A172 (cell line): Measurements from ENCODE around the gene SPR. TPM values are rescaled to one million over a fixed set of nuclear protein-coding genes. Genes with fewer than 3 reads are reported as not detected.

Experiments
- DNase-seq: peaks from one replicate; pipeline ENCODE4 v3.0.0-alpha.2; 2015; ENCODE audit warnings: low spot score
- total RNA-seq: library from RNA; depleted of rRNA; stranded (reverse); fragments of >200 nt; shearing (Covaris generic); gene quantifications from 2 replicates; pipeline ENCODE4 v1.2.3, GENCODE V29; 2014

SPR gene
- total RNA-seq, 1 experiment from 2014 or later, result 104 TPM

DNA sequence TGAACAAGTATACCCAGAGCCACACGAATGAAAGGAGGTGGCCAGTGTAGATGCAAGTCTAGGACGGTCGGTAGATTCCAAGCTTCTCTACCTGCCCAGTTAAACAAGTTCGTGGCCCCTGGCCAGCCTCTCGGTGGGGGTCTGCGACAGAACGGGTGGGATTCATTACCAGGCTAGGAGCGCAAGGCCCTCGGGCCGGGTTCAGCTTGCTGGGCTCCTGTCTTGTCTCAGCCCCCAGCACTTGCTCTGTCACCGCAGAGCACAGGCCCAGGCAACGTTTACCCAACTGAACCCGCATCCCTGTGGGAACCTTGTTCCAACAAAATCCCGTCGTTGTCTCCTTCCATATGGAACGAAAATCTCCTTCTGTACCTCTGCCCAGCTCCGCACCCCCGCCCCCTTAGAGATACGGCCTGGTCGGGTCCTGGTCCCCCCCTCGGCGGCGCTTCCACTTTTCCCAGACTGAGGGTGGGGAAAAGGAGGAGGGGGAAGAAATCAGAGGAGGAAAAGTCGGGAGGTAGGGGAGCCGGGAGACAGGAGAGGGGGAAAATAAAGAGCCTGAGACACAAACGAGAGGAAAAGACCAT lies 28.2 kb downstream of the SPR start:
- DNase-seq, result no peak

DNA sequence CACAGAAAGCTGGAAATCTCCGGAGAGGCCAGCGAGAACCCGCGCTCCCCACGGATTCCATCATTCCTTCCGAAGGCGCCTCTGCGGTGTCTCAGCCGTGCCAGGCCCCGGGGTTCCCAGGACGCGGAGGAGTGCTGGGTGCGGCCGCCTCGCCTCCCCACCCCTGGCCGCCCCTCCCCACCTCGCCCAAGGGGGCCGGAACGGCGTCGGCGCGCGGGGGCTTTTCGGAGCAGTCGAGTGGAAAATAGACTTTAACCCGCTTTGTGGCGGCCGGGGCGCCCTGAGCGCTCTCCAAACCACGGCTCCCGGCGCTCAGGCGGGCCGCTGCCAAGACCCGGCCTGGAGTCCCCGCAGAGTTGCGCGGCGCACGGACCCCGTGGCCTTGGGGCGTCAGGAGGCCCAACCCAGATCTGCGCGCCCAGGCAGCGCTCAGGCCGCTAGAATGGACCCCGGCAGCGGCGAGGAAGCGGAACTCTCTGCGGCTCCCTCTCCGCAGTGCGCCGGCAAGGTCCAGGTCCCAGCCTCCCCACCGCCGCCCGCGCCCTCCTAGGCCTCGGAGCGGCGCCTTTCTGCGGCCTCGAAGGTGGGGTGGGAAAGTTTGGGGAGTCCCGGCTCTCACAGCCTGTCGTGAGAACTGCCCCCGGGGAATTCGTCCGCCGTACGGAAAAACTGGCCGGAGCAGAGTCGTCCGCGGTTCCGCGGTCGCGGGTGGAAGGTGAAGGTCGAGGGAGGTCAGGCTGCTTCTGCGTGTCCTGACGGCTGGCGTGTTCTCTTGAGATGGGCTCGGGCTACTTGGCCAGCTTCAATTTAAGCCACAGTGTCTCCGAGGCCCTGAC lies 28.9 kb downstream of the SPR start:
- DNase-seq, result no peak

DNA sequence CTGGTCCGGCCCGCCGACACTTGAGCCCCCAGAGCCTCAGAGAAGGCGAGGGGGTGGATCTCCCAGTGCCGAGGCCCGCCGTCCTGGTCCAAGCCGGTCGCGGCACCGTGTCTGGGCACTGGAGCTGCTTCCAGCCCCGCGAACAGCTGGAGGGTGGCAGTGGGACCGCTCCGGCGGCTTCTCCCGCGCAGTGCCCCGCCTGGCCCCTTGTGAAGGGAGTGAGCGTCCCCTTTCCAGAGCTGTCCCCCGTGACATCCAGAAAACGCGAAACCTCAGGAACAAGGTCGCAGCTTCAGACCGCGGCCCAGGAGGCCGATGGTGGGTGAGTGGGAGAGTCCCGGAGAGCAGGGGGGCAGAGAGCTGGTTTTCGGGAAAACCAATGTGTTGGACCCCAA lies 29.5 kb downstream of the SPR start:
- DNase-seq, result no peak

DNA sequence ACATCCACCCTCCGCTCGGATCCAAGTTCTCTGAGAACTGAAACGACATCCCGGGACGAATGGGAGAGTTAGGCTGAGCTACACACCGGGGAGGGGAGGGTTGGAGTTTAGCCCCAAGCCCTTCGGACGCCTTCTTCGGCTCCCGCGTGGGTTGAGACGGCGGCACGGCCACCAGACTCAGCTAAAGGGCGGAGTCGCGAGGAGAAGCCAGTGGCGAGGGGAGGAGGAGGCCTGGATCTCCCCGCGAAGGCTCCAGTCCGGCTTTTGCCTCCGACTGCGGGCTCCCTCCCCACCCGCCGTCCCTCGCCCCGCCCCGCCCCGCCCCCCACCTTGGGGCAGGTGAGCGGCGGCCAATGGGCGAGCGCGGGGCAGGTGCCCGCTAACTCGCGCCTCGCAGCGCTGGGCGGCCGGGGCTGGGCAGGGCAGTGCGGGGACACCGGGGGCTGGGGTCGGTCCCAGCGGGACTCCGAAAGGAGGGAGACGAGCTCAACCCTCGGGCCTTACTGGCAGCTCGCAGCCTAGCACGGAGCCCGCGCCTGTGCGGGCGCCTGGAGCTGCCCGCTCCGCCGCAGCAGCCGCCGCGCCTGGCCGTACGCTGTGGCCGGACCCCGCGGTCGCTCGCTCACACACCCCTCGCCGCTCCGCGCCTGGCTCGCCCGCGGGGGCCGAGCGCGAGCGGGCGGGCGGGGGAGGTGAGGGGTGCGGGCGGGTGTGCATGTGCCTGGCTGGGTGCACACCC lies 30.1 kb downstream of the SPR start, which contains the start of gene EMX1:
Gene EMX1, plus strand, starts transcription at position 382 of the 739 bp plus-strand sequence. Its CDS starts 334 bp downstream, at position 716.
- DNase-seq, result peak; percentile 54

DNA sequence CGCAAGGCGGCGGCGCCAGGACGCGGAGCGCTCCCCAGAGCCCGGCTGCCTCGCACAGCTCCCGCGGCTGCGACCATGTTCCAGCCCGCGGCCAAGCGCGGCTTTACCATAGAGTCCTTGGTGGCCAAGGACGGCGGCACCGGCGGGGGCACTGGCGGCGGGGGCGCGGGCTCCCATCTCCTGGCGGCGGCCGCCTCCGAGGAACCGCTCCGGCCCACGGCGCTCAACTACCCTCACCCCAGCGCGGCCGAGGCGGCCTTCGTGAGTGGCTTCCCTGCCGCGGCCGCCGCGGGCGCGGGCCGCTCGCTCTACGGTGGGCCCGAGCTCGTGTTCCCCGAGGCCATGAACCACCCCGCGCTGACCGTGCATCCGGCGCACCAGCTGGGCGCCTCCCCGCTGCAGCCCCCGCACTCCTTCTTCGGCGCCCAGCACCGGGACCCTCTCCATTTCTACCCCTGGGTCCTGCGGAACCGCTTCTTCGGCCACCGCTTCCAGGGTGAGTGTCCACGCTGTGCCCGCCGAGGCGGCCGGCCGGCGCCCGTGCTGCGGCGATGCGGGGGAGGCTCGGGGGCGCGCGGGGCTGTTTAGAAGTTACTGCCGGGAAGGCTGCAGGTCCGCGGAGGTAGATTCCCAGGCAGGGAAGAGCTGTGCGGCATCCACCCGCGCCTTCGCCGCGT lies 30.8 kb downstream of the SPR start:
- no peak for DNase-seq

DNA sequence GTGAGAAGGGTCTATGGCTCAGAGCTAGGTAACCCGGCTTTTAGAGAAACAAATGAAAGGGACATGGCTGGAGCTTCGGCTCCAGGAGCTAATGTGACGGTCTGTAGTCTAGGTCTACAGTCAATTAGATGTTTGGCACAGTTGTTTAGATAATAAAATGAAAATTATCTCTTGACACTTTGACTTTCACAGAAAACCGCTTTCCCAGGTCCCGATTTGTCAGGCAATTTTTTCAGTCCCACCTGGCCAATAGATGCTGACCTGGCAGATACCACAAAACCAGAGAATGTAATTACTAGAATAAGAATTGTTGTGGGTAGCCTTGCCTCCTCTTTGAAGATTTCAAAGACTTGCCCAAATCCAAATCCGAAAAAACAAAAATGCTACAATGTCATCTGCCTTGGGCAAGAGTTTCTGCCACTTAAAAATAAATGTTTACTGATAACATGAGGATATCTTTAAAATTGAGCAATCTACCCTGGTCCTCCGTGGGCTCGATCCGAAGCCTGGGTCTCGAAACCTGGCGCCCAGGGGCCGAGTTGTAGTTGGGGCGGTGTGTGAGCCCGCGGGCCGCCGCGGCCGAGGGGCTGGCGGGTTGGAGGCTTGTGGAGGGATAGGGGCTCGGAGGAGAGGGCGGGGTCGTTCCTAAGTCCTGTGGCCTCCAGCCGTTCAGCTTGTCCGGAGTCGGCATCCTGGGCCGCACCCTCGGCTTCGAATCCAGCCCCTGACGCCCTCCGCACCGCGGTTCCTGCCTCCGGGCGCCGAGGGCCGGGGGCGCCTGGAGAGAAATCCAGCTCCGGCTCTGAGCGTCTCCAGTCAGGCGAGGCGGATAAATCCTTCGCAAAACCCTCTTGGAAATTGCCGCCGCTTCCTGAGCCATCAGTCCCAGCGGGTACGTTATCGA lies 32.5 kb downstream of the SPR start:
- no peak for DNase-seq

DNA sequence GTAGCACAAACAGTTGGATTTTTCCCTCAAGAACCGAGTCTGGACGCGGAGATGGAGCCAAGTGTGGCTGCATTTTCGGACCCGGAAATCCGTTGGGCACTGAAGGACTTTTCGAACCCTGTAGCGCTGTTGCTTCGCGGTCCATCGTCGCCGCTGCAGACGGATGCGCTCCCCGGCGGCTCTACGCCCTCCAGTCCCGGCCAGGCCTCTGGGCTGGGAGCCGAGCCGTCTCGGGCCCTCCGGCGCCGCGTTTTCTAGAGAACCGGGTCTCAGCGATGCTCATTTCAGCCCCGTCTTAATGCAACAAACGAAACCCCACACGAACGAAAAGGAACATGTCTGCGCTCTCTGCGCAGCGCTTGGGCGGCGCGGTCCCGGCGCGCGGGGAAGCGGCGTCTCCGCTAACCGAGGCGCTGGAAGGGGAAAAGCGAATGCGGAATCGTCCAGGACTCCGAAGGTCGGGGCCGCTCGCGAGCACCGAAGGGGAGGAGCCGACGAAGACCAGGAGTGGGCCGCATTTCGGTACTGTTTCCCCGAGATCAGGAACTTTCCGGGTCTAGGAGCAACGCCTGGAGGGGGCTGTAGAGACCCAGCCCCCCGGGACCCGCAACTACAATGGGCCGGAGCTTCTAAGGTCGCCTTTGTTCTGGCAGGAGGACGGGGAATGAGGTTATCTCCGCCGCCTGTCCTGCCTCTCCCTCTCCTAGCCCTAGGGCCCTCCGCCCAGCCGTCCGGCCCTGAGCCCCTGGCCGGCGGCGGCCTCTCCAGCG lies 33.3 kb downstream of the SPR start:
- DNase-seq, result no peak

DNA sequence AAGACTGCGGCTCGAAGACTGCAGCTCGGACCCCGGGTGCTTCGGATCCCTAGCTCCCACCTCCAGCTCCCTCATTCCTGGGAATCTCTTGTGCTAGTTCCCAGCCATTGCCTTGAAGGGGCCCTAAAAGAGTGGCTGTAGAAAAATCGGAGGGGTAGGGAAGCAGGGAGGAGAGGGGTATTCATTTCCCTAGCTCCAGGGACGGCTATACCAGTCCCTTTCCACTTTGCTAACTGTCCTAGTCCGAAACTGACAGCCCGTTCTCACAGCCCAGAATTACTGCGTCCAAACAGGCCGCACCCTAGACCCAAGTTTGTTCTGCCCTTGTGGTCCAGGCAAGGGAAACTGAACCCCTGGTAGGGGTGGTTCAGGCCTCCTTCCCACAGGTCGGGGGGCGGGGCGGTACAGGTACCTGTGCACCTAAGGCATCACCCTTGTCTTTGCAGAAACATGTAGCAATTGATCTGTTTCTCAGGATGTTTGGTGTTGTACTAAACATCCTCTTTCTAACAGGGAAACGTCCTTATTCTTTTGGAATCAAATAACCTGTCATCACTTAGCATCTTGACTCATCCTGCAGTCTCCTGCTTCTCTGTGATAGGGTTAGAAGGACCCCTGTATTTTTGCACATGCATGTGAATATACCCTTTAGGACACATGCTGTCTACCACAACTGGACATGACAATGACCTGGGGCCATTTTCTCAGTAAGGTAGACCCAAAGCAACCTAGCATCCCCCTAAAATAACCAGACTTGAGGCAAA lies 34.1 kb downstream of the SPR start:
- no peak for DNase-seq

DNA sequence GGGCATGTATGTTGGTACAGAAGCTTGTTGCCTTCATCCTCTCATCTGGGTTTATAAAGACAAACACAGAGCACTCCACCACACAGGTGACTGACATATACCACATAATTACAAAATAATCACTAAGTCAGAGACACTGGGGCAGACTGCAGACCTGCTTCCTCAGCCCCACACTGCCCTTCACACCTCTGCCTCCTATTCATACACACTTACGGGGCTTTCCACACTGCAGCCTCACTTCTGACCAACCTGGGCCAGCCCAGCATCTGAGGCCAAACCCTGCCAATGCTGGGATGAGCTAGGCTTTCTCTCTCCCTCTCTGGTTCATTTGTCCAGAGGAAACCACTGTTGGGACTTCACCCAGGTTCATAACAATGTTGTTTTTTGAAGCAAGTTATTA lies 34.6 kb downstream of the SPR start:
- no peak for DNase-seq

DNA sequence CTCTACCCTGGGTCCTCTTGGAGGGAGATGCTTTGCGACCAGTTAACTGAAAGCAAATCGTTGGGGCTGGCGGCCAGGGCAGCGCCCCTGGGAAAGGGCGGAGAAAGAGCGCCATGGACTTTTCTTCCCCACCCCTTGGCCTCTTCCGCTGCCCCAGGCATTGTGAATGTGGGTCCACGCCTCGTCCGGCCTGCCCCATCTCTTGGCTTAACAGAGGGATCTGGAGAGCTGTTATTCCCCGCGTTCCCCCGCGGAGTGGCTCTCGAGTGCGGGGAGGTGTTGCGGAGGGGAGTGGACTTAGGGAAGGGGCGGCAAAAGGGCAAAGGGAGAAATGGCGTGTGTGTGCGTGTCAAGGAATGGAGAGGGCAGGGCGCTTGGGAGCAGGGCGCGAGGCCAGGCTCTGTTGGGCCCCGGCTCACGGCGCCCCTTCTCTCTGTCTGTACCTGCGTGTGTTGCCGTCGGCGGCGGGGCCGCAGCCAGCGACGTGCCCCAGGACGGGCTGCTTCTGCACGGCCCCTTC lies 36.7 kb downstream of the SPR start:
- DNase-seq, result no peak

DNA sequence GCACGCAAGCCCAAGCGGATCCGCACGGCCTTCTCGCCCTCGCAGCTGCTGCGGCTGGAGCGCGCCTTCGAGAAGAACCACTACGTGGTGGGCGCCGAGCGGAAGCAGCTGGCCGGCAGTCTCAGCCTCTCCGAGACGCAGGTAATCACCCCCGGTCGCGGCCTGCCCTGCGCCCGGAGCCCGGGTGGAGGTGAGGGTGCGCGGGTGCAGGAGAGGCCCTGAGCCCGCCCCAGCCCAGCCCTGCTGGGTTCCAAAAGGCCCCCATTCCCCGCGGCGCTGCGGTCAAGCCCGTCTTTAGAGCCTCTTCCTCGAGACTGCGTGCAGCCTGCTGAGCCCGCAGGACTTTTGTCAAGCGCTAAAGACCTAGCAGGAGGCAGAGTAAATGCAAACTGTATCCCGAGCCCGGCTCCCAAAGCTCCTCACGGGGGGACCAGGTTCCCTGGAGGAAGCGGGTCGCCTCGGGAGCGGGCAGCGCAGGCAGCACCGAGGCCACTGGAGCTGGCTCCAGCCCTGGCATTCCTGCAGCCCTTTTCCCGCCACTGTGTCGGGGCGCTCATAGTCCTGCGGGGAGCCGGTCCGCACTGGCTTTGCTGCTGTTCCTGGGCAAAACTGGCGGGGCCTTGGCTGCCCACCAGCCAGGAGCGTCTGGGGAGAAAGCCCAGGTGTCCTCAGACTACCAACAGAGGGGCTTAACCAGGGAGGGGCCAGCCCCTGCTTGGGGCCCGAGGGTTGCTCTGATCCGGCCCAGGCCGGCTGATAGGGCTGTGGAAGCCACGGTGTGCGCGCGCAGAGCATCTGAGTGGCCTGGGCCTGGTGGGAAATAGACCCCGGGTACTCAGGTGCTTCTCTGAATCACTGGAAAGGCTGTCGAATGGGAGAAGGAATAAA lies 37.4 kb downstream of the SPR start:
- no peak for DNase-seq

DNA sequence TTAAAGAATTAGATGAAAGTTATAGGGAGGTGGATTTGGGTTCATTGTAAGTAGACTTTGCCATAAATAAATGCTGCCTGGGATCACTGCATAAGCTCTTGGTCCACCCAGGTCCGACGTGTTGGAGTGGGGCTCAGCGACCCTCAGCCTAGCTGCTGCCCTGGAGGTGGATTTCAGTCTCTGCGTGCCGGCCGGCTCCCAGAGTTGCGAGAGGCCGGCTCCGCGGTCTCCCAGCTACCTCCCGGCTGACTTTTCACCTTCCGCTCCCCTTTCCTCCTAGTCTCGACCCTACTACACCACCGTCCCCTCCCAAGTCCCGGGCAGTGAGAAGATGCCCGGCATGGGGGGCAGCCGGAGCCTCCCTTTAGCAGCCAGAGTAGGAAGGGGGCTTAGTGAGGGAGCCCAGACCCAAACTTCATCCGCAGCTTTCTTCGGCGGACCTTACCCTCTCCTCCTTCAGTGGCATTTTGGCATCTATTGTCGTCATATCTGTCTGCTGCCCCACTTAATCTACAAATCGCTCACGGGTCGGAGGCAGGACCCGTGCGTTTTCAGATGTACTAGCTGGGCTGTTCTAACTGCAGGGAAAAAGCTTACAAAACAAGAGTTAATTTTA lies 38.2 kb downstream of the SPR start:
- DNase-seq, result no peak

DNA sequence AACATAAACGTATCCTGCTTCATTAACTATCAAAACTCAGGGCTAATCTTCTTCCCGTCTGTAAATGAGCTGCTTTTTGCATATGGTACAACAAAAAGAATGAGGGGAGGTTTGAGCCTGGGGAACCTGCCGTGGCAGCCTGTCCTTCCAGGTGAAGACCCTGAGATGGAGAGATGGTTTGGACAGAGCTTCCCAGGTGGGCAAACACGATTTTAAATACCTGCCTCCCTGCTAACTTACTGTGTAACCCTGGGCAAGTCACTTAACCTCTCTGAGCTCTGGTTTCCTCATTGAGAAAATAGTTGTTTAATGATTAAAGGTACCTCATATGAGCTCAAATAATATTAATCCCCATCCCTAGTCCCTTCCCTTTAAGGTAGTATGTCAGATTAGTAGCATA lies 39.2 kb downstream of the SPR start:
- DNase-seq, result no peak

DNA sequence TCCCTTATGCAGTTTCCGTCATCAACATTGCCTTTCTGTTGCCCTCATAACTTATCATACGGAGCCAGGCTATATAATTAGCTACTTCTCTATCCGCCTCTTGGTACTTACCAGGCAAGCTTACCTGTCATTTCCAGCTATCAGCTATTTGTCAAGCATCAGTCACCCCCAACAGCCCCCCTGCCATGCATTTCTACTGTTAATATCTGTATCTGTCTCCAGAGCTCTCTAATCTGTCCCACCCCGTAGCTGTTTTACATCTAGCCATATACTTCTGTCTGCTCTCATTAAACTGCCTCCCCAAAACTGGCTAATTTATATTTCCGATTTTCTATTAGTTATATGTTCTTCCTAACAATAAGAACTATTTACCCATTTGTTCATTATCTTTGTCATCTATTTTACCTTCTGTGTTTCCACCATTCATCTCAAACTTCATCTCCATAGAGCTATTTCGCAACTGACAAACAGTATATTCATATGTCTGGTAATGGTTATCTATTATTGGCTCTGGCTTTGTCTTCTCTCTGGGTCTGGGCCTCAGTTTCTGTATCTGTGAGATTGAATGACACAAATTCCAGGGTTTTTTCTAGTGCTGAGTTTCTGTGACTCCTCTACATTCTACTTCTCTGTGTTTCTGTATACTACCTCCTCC lies 39.7 kb downstream of the SPR start:
- no peak for DNase-seq

DNA sequence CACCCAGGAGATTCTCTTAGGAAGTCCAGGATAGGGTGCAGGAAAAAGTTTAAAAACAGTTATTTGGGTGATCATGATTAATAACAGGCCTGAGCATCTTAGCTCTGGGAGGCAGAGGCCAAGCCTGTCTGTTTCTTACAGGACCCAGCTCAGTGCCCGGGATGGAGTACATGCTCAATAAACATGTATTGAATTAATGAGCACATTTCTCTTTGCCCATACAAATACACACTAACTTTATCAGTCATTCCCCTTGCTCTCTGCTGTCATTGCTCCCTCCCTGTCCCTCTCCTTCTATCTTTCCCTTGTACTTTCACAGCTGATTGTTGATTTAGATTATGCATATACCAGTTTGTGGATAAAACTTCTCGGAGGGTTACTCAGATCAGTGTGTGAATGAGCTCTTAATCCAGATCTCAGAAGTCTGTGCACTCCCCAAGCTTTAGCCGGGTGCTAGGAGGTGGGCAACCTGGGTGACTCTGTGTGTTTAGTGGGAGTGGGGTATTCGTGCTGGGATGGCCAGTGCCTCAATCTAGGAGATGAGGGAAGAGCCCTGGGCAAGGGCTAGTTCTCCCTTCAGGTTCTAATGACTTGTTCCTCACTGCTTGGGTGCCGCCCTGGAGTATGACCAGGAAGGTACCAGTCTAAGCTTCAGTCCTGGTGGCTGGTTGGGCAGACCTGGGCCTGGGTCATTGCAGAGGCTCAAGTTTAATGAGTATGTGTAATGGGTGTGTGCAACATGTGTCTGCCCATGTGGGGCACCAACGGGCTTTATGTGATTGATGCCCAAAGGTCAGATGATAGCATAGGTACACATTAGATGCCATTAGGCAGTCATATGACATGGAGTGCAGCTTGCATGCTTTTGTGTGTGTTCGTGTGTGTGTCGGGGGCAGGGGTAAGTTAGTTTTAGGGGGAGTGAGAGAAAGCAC lies 40.7 kb downstream of the SPR start:
- DNase-seq, result no peak

DNA sequence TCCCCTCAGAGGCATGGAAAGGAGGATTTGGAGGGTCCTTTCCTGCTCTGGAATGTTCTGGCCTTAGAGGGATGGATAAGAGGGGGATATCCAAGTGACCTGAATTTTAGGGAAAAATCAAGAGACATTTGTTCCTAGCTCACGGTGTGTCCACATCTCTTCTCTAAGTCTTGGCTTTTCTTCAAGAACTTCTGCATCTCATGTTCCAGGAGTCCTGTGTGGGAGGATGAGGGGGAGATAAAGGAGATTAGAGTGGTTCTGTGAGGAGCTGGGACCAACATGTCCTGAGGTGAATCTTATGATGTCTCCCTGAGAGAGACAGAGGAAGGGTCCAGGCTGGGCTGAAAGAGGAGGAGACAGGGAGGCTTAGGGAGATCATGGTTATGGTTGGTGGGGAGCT lies 41.8 kb downstream of the SPR start:
- no peak for DNase-seq
